HCT116 (cell line): ENCODE data around the gene WDR38. TPM values are rescaled to one million over a fixed set of nuclear protein-coding genes. Genes with fewer than 3 reads are reported as not detected.

Experiments used
- ATAC-seq: fragments of 200-7000 bp; cut with Tn5 transposase; 2 replicates; pipeline ENCODE4 v1.9.1; 2020; ENCODE audit warnings: mild to moderate bottlenecking, moderate library complexity
- BruUV-seq: library from RNA; stranded (reverse); fragments of 400-500 nt; replicated peaks from 2 replicates; lab custom pipeline; 2021; lab: Mats Ljungman, UMichigan
- CTCF ChIA-PET: fragments of 300-600 bp; sonication (Branson Sonifier 250); formaldehyde crosslinking; loops from one replicate; lab custom pipeline; 2021; ENCODE audit warnings: antibody characterized with exemption; lab: Charles Lee
- POLR2A ChIA-PET: fragments of 300-600, 350-600 bp; sonication (Branson Sonifier 250); formaldehyde crosslinking; loops from one replicate; lab custom pipeline; 2021; ENCODE audit warnings: antibody characterized with exemption; lab: Charles Lee
- RAD21 ChIA-PET, 2 experiments: fragments of 300-600 bp; sonication (Branson Sonifier 250); formaldehyde crosslinking; loops; one replicate each; lab custom pipeline; 2023; ENCODE audit warnings: low total read pairs in 2 of 2; ENCODE audit not compliant: uncharacterized antibody in 2 of 2, unreplicated experiment in 2 of 2, low non-redundant PET in 1 of 2; lab: Charles Lee
- DNase-seq: peaks from one replicate; pipeline ENCODE4 v3.0.0-alpha.2; 2010; ENCODE audit warnings: low read depth, low spot score
- H2AFZ ChIP-seq: fragments of 200-600 bp; shearing (Covaris generic), sonication (generic); 2 replicates; pipeline ENCODE4 v1.6.1; 2017; ENCODE audit warnings: low read depth, mixed run types, mixed read lengths, antibody characterized with exemption, low read length; ENCODE audit not compliant: poor library complexity, severe bottlenecking
- H3K27ac ChIP-seq: 2 replicates; pipeline ENCODE4 v1.5.1; 2012; ENCODE audit warnings: low read depth, low read length
- H3K27me3 ChIP-seq: fragments of 200-600 bp; sonication (generic); 2 replicates; pipeline ENCODE4 v1.6.1; 2016; ENCODE audit warnings: mixed run types, low read length, mixed read lengths; ENCODE audit not compliant: insufficient read depth
- H3K36me3 ChIP-seq, 2 experiments: fragments of 200-500 bp in 1 of 2; fragments of 200-600 bp in 1 of 2; sonication (Bioruptor generic) in 1 of 2; sonication (generic) in 1 of 2; 2 replicates each; pipeline versions ENCODE4 v1.5.1 to v1.6.1; 2014 to 2016; ENCODE audit warnings: low read length in 2 of 2, inconsistent platforms in 1 of 2, mixed read lengths in 1 of 2, mixed run types in 1 of 2; ENCODE audit not compliant: insufficient read depth in 2 of 2, control insufficient read depth in 1 of 2
- H3K4me1 ChIP-seq, 2 experiments: fragments of 200-600 bp in 1 of 2; sonication (generic) in 1 of 2; 2 replicates each; pipeline versions ENCODE4 v1.5.1 to v1.6.1; 2012 to 2017; ENCODE audit warnings: low read length in 2 of 2, inconsistent platforms in 1 of 2, mild to moderate bottlenecking in 1 of 2, mixed read lengths in 1 of 2, mixed run types in 1 of 2, moderate library complexity in 1 of 2; ENCODE audit not compliant: insufficient read depth in 2 of 2, control insufficient read depth in 1 of 2
- H3K4me2 ChIP-seq: fragments of 200-600 bp; sonication (generic); 2 replicates; pipeline ENCODE4 v1.6.1; 2017; ENCODE audit warnings: mixed run types, low read length, mixed read lengths
- H3K4me3 ChIP-seq, 2 experiments: fragments of 200-600 bp in 1 of 2; sonication (generic) in 1 of 2; replicated peaks in 1 of 2; 2 replicates each; pipeline ENCODE4 v1.5.1; 2011 to 2016; ENCODE audit warnings: low read length in 2 of 2, control low read depth in 1 of 2, low read depth in 1 of 2, mild to moderate bottlenecking in 1 of 2, mixed read lengths in 1 of 2, mixed run types in 1 of 2
- H3K79me2 ChIP-seq: fragments of 200-600 bp; sonication (generic); 2 replicates; pipeline ENCODE4 v1.6.1; 2017; ENCODE audit warnings: mild to moderate bottlenecking, mixed run types, low read length, moderate library complexity, mixed read lengths; ENCODE audit not compliant: insufficient read depth
- H3K9ac ChIP-seq: fragments of 200-600 bp; sonication (generic); 2 replicates; pipeline ENCODE4 v1.6.1; 2016; ENCODE audit warnings: low read length, mixed read lengths
- H3K9me2 ChIP-seq: fragments of 200-600 bp; sonication (generic), shearing (Covaris generic); 2 replicates; pipeline ENCODE4 v1.6.1; 2017; ENCODE audit warnings: mixed run types, mild to moderate bottlenecking, moderate library complexity; ENCODE audit not compliant: insufficient read depth
- H3K9me3 ChIP-seq, 2 experiments: fragments of 200-500 bp in 1 of 2; fragments of 200-600 bp in 1 of 2; sonication (Bioruptor generic) in 1 of 2; sonication (generic) in 1 of 2; 2 replicates each; pipeline ENCODE4 v1.6.1; 2014 to 2017; ENCODE audit warnings: low read length in 2 of 2, mixed read lengths in 2 of 2, inconsistent platforms in 1 of 2, low read depth in 1 of 2, mild to moderate bottlenecking in 1 of 2, mixed run types in 1 of 2, moderate library complexity in 1 of 2; ENCODE audit not compliant: control insufficient read depth in 1 of 2, insufficient read depth in 1 of 2
- H4K20me1 ChIP-seq: fragments of 200-600 bp; sonication (generic), shearing (Covaris generic); 2 replicates; pipeline ENCODE4 v1.6.1; 2017; ENCODE audit warnings: mixed run types, mild to moderate bottlenecking, moderate library complexity; ENCODE audit not compliant: insufficient read depth
- CBX3 ChIP-seq: IDR thresholded peaks from 2 replicates; pipeline ENCODE4 v1.6.1; 2012; ENCODE audit warnings: low read depth
- EZH2phosphoT487 ChIP-seq: fragments of 200-600 bp; IDR thresholded peaks from 2 replicates; pipeline ENCODE4 v1.6.1; 2018; ENCODE audit warnings: antibody characterized with exemption, borderline replicate concordance
- FOSL1 ChIP-seq: IDR thresholded peaks from 2 replicates; pipeline ENCODE4 v1.6.1; 2012; ENCODE audit warnings: low read depth
- POLR2AphosphoS5 ChIP-seq: IDR thresholded peaks from 2 replicates; pipeline ENCODE4 v1.6.1; 2011; ENCODE audit warnings: mild to moderate bottlenecking, low read depth, low read length, moderate library complexity
- SRF ChIP-seq: IDR thresholded peaks from 2 replicates; pipeline ENCODE4 v1.6.1; 2012; ENCODE audit warnings: low read depth
- YY1 ChIP-seq: IDR thresholded peaks from 2 replicates; pipeline ENCODE4 v1.6.1; 2011; ENCODE audit warnings: low read length, low read depth, moderate library complexity, mild to moderate bottlenecking; ENCODE audit not compliant: insufficient replicate concordance; ENCODE audit errors: extremely low read depth
- ZNF274 ChIP-seq: fragments of 200-500 bp; sonication (Bioruptor generic); IDR thresholded peaks from 2 replicates; pipeline ENCODE4 v1.6.1; 2014; ENCODE audit warnings: mild to moderate bottlenecking, low read depth, low read length, inconsistent platforms
- intact Hi-C: fragments of 100-400 bp; cut with micrococcal nuclease; formaldehyde crosslinking; loops from 2 replicates; pipeline ENCODE4 v1.10.0; 2022
- total RNA-seq: library from RNA; stranded (reverse); gene quantifications from one replicate; pipeline ENCODE4 v1.2.1, GENCODE V29; 2021; ENCODE audit not compliant: unreplicated experiment
- TF ChIP-seq, protein P1 (sequence below): IDR thresholded peaks from 2 replicates; pipeline ENCODE4 v1.6.1; 2011; ENCODE audit warnings: mild to moderate bottlenecking, low read length, moderate library complexity; ENCODE audit not compliant: insufficient replicate concordance; ENCODE audit errors: extremely low read depth
- TF ChIP-seq, protein P2 (sequence below): IDR thresholded peaks from 2 replicates; pipeline ENCODE4 v1.6.1; 2012; ENCODE audit warnings: low read depth

WDR38 gene
- total RNA-seq, 1 experiment from 2014 or later = not detected

DNA sequence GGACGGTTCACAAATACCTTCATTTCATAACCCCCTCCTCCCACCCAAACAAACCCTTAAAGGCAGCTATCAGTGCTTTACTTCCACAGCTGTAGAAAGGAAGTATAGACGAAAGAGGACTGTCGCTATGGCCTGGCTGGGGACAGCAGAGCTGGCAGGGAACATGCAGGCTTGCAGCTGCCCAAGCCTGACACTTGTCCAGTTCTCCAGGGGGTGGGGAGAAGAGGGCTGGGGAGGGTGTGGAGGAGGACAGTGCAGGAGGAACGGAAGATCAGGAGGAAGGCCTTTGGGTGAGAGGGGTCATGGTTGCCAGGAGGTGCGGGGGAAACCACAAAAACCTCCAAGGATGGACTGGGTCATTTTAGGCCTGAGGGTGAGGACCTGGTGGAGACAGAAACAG lies 34.6 kb downstream of the WDR38 start:
- Histone ChIP-seq H3K27ac (no peak overlapping the region), H3K27me3 (no peaks in the 10 kb centered on the region), H3K79me2 (no peaks in the 10 kb centered on the region), H3K4me3 (no peak overlapping the region), H3K4me1 (no peaks in the 10 kb centered on the region), H2AFZ (no peak overlapping the region), H3K9me2 (no peaks in the 10 kb centered on the region), H4K20me1 (no peaks in the 10 kb centered on the region), H3K9ac (no peak overlapping the region), H3K36me3 (peaks cover 0 to 2% of the 10 kb centered on the region in 2 experiments), H3K9me3 (no peaks in the 10 kb centered on the region), H3K4me2 (no peak overlapping the region)
- intact Hi-C loops = no loop called here
- POLR2A ChIA-PET = no interaction called here
- no TSS peak for BruUV-seq
- DNase-seq (no peak), ATAC-seq (no peak)
- CTCF ChIA-PET = no interaction called here
- RAD21 ChIA-PET = no interaction called here
- no peak for TF ChIP-seq ZNF274
- TF ChIP-seq, protein P1, sequence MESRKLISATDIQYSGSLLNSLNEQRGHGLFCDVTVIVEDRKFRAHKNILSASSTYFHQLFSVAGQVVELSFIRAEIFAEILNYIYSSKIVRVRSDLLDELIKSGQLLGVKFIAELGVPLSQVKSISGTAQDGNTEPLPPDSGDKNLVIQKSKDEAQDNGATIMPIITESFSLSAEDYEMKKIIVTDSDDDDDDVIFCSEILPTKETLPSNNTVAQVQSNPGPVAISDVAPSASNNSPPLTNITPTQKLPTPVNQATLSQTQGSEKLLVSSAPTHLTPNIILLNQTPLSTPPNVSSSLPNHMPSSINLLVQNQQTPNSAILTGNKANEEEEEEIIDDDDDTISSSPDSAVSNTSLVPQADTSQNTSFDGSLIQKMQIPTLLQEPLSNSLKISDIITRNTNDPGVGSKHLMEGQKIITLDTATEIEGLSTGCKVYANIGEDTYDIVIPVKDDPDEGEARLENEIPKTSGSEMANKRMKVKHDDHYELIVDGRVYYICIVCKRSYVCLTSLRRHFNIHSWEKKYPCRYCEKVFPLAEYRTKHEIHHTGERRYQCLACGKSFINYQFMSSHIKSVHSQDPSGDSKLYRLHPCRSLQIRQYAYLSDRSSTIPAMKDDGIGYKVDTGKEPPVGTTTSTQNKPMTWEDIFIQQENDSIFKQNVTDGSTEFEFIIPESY = no peak
- TF ChIP-seq EZH2phosphoT487 = no peak
- TF ChIP-seq, protein P2, sequence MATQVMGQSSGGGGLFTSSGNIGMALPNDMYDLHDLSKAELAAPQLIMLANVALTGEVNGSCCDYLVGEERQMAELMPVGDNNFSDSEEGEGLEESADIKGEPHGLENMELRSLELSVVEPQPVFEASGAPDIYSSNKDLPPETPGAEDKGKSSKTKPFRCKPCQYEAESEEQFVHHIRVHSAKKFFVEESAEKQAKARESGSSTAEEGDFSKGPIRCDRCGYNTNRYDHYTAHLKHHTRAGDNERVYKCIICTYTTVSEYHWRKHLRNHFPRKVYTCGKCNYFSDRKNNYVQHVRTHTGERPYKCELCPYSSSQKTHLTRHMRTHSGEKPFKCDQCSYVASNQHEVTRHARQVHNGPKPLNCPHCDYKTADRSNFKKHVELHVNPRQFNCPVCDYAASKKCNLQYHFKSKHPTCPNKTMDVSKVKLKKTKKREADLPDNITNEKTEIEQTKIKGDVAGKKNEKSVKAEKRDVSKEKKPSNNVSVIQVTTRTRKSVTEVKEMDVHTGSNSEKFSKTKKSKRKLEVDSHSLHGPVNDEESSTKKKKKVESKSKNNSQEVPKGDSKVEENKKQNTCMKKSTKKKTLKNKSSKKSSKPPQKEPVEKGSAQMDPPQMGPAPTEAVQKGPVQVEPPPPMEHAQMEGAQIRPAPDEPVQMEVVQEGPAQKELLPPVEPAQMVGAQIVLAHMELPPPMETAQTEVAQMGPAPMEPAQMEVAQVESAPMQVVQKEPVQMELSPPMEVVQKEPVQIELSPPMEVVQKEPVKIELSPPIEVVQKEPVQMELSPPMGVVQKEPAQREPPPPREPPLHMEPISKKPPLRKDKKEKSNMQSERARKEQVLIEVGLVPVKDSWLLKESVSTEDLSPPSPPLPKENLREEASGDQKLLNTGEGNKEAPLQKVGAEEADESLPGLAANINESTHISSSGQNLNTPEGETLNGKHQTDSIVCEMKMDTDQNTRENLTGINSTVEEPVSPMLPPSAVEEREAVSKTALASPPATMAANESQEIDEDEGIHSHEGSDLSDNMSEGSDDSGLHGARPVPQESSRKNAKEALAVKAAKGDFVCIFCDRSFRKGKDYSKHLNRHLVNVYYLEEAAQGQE = no peak
- no peak for TF ChIP-seq POLR2AphosphoS5
- TF ChIP-seq FOSL1 = no peak
- no peak for TF ChIP-seq CBX3
- no peak for TF ChIP-seq SRF
- no peak for TF ChIP-seq YY1
